ENCODE data around the gene WT1.
"Not testable (repeated sequence)": the region's sequence is repeated elsewhere in the genome, so short reads cannot be mapped to it uniquely, and the experiment has no call there.

The WT1 gene

DNA sequence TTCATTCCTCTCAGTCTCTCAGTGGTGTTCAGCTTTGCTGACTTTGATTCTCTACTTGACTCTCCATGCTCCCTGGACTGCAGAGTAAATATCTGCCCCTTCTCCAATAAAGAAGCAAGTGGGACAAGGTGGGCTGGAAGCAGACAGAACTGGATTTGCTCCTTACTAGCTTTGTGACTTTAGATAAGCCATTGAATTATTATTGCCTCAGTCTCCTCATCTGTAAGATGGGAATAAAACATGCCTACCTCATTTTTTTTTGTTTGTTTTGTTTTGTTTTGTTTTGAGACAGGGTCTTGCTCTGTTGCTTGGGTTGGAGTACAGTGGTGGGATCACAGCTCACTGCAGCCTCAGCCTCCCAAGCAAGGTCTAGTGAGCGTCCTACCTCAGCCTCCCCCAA is 44.6 kb downstream of the WT1 start:
- no peak for DNase-seq (ENCODE audit: insufficient read length, low spot score)
- no peak for FAIRE-seq

DNA sequence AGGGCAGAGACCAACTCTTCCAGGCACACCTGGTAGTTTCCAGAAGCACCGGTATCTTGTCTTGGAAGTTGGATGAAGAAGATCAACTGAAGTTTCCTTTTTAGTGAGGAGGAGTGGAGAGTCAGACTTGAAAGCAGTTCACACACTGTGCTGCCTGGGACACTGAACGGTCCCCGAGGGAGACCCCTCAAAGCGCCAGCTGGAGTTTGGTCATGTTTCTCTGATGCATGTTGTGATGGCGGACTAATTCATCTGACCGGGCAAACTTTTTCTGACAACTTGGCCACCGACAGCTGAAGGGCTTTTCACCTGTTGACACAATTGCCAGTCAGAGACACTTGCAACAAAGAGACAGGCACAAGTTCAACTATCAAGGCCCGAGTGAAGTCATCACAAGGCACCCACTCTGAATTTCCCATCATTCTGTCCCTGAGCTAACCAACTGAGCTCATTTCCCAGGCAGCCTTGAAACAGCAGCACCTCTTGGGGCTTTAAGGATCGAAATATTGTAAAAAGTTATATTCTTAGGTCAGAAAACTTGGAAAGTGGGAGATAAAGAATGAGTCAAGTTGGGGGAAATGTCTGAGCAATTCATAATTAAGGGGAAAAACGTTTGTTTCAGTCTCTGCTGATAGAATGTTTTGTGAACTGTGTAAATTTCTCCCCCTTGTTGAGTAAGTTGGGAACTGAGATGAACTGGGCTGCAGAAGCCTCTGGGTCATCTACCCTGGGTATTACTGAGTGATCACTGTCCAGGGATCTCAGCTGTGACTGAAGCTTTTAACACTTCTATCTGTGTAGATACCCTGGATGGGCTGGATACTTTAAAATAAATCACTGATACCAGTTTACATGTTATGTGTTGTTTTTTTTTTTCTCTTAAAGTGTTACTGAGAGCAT is 46.2 kb downstream of the WT1 start:
- FAIRE-seq: no peak
- no peak for DNase-seq (ENCODE audit: insufficient read length, low spot score)

DNA sequence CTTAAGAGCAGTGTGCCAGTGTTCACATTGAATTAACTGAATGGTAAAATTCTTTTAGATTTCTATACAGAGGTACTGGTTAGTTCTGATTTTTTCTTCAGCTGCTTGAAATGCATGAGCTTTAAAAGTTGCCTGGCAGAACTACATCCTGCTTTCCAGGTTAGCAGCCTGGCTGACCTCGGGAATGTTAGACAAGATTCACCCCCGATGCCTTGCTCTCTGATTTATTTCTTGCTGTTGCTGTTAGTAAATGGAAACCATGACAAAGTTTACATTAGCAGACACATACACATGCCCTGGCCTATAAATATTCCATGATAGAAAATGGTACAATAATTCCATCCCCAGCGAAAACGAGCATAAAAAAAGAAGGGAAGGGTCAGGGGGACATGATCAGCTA is 47.0 kb downstream of the WT1 start:
- FAIRE-seq: no peak

DNA sequence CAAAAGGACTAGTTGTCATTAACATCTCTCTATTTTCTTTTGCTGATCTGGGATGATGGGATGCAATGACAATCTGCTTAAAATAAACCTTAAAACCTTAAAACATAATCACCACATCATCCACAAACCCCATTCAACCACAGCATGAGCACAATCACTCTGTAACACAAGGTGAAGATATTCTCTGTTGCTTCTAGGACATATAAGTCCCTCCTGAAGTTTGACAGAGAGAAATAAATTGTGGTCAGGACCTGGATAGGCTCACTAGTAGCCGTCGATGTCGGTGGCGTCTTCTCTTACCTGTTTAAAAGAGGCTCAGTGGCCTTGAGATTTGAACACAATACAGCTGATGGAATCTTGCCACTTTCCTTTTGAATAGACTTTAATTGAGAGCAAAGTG is 47.9 kb downstream of the WT1 start:
- no peak for DNase-seq (ENCODE audit: insufficient read length, low spot score)
- FAIRE-seq: no peak

More for the DNA sequence above, 47.0 kb downstream of the WT1 start:
- no peak for DNase-seq (ENCODE audit: insufficient read length, low spot score)

DNA sequence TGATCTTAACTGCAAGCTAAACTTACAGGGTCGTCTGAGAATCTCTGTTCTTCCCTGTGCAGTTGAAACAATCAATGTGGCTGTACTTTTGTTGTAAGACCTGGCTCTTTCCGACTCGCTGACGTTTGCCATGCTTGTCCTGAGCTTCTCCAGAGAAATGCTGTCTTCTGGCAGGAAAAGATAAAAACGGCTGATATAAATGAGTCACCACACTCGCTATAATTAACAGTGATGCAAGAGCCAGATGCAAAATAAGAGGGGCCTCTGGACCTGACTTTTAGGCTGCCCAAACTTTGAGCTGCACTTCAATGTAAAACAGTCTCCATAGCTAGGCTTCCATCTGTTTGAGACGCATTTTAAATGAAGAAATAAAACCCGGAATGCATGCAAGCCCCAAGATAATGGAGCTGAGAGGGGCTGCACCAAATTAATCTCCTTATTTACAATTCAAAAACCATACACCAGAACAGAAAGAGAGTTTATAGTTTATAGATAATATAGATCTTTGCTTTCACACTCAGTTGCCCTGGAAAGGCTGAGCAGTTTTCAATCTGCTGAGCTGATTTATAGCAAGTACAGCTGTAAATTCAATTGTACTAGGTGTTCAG is 48.5 kb downstream of the WT1 start:
- DNase-seq (ENCODE audit: insufficient read length, low spot score): peak; percentile 40
- no peak for FAIRE-seq

DNA sequence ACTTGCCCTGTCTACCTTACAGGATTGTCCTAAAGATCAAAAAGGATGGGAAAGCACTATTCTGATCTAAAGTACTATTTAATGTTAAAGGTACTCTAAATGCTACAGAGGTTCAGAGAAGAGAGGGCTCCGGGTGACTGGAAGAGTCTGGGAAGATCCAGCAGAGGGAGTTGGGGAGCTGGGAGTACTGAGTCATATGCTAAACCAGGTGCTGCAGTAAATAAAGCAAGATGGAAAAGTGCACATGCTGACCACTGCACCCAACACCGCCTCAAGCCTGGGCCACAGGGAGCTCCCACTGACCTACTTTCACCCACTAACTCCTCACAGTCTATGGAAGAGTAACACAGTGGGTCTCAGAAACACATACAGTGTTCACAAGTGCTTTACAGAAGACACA is 49.3 kb downstream of the WT1 start:
- DNase-seq (ENCODE audit: insufficient read length, low spot score): peak; percentile 80
- peak; percentile 4 for FAIRE-seq

DNA sequence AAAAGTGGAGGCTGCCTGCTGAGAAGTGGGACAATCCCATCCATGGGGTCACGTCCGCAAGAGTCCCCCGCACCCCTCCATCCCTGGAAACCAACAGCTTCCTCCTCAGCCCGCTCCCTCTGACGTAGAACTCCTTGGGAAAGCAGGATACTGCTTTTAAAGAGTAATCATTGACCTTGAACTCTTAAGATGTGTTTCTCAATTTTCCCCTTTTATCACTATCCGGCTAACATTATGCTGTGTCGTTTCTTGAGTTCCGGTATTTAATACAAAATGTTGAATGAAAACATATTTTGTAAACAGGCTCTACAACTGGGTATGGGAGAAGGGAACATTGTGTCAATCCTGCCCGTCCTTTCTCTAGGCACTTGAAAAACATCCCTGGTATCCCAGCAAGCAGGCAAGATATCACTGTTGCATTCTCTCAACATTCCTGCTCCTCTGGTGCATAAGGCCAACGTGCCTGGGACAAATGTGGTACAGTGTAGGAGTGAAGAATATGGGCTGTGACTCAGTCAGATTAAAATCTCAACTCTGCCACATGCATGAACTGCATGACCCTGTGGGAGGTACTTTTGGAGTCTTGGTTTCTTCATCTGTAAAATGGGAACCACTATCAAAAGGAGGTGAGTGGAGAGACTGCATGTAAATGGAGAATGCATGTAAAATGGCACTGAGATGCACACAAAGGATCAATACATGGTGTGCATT is 52.8 kb downstream of the WT1 start:
- FAIRE-seq (peak; percentile 82), DNase-seq (ENCODE audit: insufficient read length, low spot score) (no peak)

DNA sequence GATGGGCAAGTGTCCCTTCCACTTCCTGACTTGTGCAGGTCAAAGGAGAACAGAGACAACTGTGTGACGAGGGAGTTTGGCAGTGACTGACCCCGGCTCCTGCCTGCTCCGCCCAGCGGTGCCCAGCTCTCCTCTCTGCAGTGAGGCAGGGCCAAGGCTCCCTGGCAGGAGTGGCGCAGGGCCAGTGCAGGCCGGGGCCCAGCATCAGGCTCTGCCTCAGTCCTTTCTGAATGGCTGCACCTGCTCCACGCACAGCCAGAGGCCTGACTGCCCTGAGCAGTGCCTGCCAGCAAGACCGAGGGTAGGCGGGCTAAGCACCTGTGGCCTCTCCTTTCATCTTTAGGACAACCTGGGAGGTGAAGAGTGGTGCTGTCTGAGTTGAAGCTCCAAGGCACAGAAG is 54.2 kb downstream of the WT1 start:
- DNase-seq (ENCODE audit: insufficient read length, low spot score): no peak
- no peak for FAIRE-seq

DNA sequence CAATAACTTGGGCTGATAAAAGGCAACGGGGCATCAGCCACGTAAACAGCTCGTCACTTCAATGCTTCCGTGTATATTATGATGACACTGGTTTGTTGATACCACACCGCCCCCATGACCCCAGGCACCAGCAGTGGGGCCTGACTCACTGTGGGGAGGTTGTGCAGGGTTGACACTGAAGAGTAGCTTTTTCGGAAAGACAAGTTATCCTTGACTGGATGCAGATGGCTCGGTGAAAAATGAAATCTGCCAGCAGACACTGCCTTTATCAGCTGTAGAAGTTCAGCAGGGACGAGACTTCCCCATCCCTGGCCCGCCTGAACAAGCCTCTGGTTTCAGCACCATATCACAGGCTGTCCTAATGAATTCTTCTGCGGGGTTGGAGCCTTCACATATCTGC is 55.6 kb downstream of the WT1 start:
- FAIRE-seq: no peak
- no peak for DNase-seq (ENCODE audit: insufficient read length, low spot score)

DNA sequence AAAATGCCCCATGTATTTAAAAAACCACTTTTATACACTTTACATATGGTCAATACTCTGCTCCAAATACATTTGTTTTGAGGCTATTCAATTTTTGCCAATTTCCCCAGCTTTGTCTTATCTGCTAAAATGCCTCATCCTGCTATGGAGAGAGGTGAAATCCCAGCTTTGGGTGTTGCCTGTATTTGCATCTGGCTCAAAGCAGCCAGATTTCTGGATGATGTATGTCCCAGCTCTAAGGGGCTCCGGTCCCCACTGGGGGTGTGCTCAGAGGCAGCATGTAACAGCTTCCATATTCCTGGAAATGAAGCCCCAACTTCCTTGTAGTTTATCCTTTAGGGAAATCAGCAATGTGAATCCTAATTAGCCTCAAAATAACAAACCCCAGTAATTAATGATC is 59.5 kb downstream of the WT1 start:
- DNase-seq (ENCODE audit: insufficient read length, low spot score) (no peak), FAIRE-seq (no peak)

DNA sequence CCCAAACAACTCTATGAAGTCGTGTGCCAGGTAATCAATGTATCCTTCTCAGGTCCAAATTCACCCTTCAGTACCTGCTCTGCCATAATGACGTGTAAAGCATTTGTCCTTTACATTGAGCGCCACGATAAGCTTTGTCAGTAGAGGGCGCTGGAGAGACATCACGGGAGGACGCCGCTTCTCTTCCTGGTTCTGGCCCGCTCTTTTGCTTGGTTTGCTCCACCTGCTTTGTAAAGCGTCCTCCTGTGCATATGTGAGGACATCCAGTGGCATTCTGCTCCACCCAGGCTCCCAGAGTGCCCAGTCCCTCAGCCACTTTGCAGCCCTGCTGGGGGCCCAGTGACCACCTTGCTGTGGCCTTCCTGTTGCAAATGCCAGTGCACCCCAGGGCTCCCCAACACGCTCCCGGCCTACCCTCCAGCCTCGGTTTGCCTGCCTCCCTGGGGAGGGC is 61.1 kb downstream of the WT1 start:
- DNase-seq (ENCODE audit: insufficient read length, low spot score) (no peak), FAIRE-seq (peak; percentile 71)

DNA sequence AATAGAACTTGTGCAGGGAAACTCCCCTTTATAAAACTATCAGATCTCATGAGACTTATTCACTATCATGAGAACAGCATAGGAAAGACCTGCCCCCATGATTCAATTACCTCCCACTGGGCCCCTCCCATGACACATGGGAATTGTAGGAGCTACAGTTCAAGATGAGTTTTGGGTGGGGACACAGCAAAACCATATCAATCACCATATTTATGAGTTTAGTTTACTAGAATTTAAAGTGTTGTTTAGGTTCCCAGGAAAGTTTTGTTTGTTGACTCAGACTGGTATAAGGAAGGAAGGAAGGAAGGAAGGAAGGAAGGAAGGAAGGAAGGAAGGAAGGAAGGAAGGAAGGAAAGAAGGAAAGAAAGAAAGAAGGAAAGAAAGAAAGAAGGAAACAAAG is 65.4 kb downstream of the WT1 start:
- not testable (repeated sequence) for FAIRE-seq; DNase-seq (ENCODE audit: insufficient read length, low spot score)

DNA sequence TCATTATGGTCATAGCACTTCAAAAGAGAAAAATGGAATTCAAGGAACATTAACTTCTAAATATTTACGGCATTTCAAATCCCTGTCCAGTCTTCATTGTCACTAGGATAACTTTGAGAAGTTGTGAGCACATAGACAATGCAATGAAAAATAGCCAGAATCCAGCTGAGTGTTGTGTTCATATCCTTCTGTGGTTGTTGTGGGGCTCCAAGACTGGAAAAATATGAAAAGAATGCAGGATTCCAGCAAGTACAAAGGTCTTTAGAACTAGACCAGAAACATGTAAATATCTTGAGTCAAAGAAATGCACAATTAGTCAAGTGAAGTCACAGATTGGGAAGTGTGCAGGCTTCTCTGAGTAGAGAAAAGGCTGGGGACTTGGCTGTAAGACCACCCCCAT is 68.7 kb downstream of the WT1 start:
- peak; percentile 29 for DNase-seq (ENCODE audit: insufficient read length, low spot score)
- no peak for FAIRE-seq

DNA sequence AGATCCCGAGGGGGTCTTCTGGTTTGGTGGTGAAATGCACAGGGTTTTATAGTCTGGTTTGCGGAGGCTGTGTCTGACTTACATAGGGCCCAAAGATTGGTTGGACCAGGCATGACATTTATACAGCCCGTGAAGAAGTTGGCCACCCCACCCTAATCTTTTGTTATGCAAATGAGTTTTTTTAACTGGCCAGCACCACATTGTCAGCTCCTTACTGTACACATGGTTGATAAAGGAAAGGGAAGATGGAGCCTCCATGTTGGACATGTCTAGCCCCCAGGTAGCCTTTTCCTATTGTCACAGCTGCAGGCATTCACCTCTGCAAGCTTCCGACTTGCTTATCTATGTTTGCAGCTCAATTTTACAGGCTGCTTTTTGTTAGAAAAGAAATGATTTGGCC is 70.1 kb downstream of the WT1 start:
- DNase-seq (ENCODE audit: insufficient read length, low spot score) (no peak), FAIRE-seq (no peak)

DNA sequence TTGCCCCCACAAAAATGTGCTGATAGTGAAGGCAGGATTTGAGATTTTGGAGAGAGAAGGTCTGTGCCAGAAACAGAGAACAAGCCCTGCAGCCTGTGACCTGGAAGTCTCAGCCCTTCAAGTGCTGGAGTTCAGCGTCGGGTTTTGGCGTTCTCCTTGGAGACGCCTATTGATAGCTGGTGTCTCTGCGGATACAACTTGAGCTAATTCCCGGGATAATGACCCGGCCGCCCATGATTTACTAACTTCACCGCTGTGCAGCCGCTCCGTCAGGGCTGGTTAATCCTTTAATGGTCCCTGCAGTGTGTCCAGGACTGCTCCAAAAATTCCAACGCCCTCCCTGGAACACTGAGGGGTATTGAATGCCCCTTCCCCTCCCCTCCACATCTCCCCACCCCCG is 76.6 kb downstream of the WT1 start:
- FAIRE-seq (no peak), DNase-seq (ENCODE audit: insufficient read length, low spot score) (no peak)

DNA sequence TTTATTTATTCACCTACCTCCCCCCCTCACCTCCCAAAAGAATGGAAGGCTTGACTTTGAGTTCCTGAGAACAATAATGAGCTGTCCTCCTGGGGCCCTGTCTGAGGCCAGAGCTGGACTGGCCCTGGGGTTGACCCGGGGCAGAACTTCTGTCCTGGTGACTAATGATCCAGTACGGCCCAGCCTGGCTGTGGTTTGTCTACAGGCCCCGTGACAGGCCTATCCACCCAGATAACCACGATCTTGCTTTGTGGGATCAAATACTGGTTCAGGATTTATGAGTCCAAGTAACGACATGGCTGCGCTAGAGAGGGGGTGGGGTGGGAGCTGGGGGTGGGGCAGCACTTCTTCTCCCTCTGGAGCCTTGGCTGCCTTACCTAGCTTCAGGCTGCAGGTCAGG is 81.5 kb downstream of the WT1 start:
- DNase-seq (ENCODE audit: insufficient read length, low spot score): no peak
- no peak for FAIRE-seq

DNA sequence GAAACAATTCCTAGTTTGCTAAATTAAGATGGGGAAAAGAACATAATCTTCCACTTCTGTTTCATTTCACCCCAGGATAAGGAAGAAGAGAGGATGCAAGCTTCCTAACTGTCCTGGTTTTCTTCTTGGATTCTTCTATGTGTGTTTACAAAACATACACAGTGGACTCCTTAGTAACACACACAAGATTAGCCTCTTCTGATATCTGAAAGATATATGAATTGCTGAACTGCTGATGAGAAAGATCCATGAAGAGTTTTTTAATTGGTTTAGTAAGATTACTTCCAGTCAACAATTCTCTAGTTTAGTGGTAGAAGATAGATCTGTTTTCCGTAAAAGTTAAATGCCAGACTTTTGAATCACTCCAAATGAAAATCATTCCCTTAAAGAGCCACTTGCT is 86.8 kb downstream of the WT1 start:
- FAIRE-seq (no peak), DNase-seq (ENCODE audit: insufficient read length, low spot score) (no peak)

DNA sequence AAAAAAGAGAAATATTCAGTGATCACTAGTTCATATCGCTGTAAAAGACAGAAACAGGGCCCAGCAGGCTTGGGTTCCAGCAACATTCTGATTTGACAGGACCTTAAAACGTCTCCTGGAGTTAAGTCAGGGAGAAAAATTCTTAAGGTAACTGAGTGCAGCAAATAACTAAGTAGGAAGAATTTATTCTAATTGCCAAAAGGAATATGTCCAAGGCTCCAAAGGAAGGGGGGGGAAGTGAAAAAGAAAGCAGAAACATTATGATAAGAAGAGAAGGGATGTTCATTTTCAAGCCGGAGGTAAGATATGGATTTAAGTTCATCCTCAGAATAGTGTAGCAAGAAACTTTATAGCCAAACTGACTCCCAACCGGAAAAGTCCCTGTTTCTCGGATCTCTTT is 90.4 kb downstream of the WT1 start:
- no peak for FAIRE-seq
- no peak for DNase-seq (ENCODE audit: insufficient read length, low spot score)

DNA sequence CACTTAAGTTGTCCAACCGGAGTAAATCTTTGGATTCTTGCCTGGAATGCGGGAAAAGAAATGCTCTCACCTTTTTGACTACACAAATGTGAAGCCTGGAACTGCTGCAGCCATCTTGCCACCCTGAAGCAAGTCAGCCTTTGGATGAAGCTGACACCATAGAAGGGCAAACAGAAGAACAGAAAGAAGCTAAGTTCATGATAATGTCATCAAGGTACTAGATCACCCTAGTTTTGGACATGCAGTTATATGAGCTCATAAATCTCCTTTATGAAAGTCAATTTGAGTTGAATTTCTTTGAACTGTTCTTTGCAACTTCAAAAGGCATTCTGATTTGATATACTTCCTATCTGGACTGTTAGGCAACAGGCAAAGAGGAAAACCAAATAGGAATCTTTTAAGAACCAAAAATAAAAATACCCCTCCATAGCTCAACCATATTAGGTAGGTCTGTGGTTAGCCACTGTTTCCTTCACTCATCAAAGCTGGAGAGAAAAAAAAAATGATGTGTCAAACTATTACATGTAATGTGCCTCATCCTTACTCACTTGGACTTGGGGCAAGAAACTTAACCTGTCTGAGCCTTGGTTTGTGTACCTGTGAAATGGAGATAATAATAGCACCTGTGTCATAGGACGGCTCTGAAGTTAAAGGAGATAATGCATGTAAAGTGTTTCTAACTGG is 91.9 kb downstream of the WT1 start:
- FAIRE-seq (no peak), DNase-seq (ENCODE audit: insufficient read length, low spot score) (no peak)

DNA sequence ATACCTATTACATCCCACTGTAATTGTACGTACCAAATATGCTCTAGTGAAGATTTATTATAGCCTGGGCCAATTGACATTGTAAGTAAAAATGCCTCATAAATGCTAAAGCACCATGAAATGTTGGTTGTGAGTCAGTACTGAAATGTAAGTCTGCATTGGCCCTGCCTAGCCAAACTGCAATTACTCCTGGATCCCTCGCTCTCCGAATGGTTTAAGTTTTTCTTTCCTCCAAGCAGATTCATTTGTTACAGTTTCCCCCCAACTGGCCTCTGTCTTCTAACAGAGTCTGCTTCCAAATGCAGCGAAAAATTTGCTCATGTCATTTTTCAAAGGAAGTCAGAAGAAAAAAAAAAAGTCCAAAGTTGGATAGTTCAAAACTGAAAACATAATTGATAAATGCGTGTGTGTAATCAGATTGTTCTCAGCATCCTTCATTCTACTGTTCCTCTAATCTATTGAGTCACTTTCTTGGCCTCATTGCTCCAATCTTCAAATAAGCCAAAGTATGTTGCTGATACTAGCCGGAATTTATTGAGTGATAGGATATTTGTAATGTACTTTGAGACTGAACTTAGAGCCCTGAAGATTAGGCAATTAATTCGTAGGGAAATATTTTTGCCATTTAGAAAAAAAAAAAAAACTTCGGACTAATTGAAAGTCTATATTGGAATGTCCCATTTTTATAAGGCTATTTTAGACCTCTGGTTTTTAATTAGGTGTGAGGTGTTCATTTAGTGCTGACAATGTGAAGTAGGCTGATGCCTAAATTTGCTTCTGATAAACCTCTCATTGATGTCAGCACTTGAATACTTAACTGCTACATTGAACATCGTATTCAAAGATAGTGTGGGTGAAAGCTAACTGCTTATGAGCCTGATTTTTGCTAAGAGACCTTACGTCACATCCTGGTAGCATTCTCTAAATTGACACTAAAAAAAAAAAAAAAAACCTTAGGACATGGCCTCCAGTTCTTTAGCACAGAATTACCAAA is 93.4 kb downstream of the WT1 start:
- FAIRE-seq (no peak), DNase-seq (ENCODE audit: insufficient read length, low spot score) (no peak)
